Ectodermal cell (in vitro differentiated cells): Measurements from ENCODE around the gene SOCS7.
"Not testable (repeated sequence)": the region's sequence is repeated elsewhere in the genome, so short reads cannot be mapped to it uniquely, and the experiment has no call there.

ENCODE experiments used
- H3K27ac ChIP-seq: 2 replicates; pipeline ENCODE4 v1.7.0; 2013; ENCODE audit warnings: mild to moderate bottlenecking, low read depth, low read length; ENCODE audit not compliant: insufficient read depth, poor library complexity, severe bottlenecking
- H3K27me3 ChIP-seq: 2 replicates; pipeline ENCODE4 v1.7.0; 2013; ENCODE audit warnings: mild to moderate bottlenecking, low read length; ENCODE audit not compliant: insufficient read depth, control insufficient read depth, poor library complexity, severe bottlenecking
- H3K36me3 ChIP-seq: one replicate; pipeline ENCODE4 v1.7.0; 2013; ENCODE audit warnings: low read length; ENCODE audit not compliant: control insufficient read depth, insufficient read depth
- H3K4me1 ChIP-seq: one replicate; pipeline ENCODE4 v1.7.0; 2013; ENCODE audit warnings: low read length; ENCODE audit not compliant: control insufficient read depth, insufficient read depth
- H3K4me3 ChIP-seq: 2 replicates; pipeline ENCODE4 v1.7.0; 2013; ENCODE audit warnings: low read depth, low read length, control low read depth; ENCODE audit not compliant: insufficient read depth
- H3K9me3 ChIP-seq: 2 replicates; pipeline ENCODE4 v1.7.0; 2013; ENCODE audit warnings: mild to moderate bottlenecking, low read length, moderate library complexity; ENCODE audit not compliant: control insufficient read depth
- WGBS, 2 experiments: methylation state at CpG; one replicate each; pipeline ENCODE4 v1.1.7; 2013; ENCODE audit warnings: missing lambda C conversion rate in 2 of 2; 5-methylcytosine and 5-hydroxymethylcytosine counted together

The SOCS7 gene

GRCh38 chr17:38428643-38429371 is 77.2 kb downstream of the SOCS7 start:
- 0 to 1% methylated on average over 56 of the region's 56 CpGs for WGBS, 2 experiments
- peaks cover 20% of the 10 kb centered on the region for H3K4me1 ChIP-seq
- H3K36me3 ChIP-seq = no peaks in the 10 kb centered on the region
- peak overlapping the region; percentile 62 for H3K4me3 ChIP-seq
- no peaks in the 10 kb centered on the region for H3K9me3 ChIP-seq
- no peak overlapping the region for H3K27ac ChIP-seq
- peaks cover 3% of the 10 kb centered on the region for H3K27me3 ChIP-seq

- Histone ChIP-seq H3K27me3 (peaks cover 3% of the 10 kb centered on the region), H3K4me3 (peak overlapping the region; percentile 62), H3K27ac (no peak overlapping the region)
These were observed 77.9 kb downstream of the SOCS7 start for GRCh38 chr17:38429476-38430100.

GRCh38 chr17:38430316-38430715 is 78.7 kb downstream of the SOCS7 start:
- no peaks in the 10 kb centered on the region for H3K9me3 ChIP-seq
- H3K27me3 ChIP-seq = peaks cover 3% of the 10 kb centered on the region
- WGBS, 2 experiments = 58 to 61% methylated on average over 3 of the region's 3 CpGs
- H3K4me1 ChIP-seq = peaks cover 20% of the 10 kb centered on the region
- H3K4me3 ChIP-seq = no peak overlapping the region
- no peak overlapping the region for H3K27ac ChIP-seq
- H3K36me3 ChIP-seq = no peaks in the 10 kb centered on the region

More at GRCh38 chr17:38429476-38430100, 77.9 kb downstream of the SOCS7 start:
- H3K9me3 ChIP-seq = no peaks in the 10 kb centered on the region
- H3K36me3 ChIP-seq = no peaks in the 10 kb centered on the region
- peaks cover 20% of the 10 kb centered on the region for H3K4me1 ChIP-seq
- whole genome bisulfite sequencing, 2 experiments = 64 to 68% methylated on average over 9 of the region's 9 CpGs

GRCh38 chr17:38430822-38431221 is 79.2 kb downstream of the SOCS7 start:
- Histone ChIP-seq H3K4me3 (no peak overlapping the region), H3K27ac (no peak overlapping the region), H3K9me3 (no peaks in the 10 kb centered on the region), H3K36me3 (no peaks in the 10 kb centered on the region), H3K4me1 (peaks cover 15% of the 10 kb centered on the region), H3K27me3 (peaks cover 3% of the 10 kb centered on the region)
- WGBS, 2 experiments = 93 to 94% methylated on average over 2 of the region's 2 CpGs

- H3K27me3 ChIP-seq = peaks cover 3% of the 10 kb centered on the region
- H3K4me1 ChIP-seq = peaks cover 13% of the 10 kb centered on the region
- no peaks in the 10 kb centered on the region for H3K36me3 ChIP-seq
- 93 to 94% methylated on average over 10 of the region's 10 CpGs for WGBS, 2 experiments
- H3K27ac ChIP-seq = no peak overlapping the region
- H3K9me3 ChIP-seq = no peaks in the 10 kb centered on the region
- no peak overlapping the region for H3K4me3 ChIP-seq
These were observed 79.9 kb downstream of the SOCS7 start for GRCh38 chr17:38431346-38432145.

GRCh38 chr17:38434178-38434665 is 82.6 kb downstream of the SOCS7 start:
- 78 to 82% methylated on average over 21 of the region's 21 CpGs for WGBS, 2 experiments
- Histone ChIP-seq H3K4me1 (peaks cover 3% of the 10 kb centered on the region), H3K27me3 (peaks cover under 1% of the 10 kb centered on the region), H3K27ac (no peak overlapping the region), H3K4me3 (no peak overlapping the region), H3K36me3 (no peaks in the 10 kb centered on the region), H3K9me3 (no peaks in the 10 kb centered on the region)

- H3K36me3 ChIP-seq = no peaks in the 10 kb centered on the region
- H3K4me3 ChIP-seq = no peak overlapping the region
- no peaks in the 10 kb centered on the region for H3K27me3 ChIP-seq
- no peaks in the 10 kb centered on the region for H3K9me3 ChIP-seq
- 81 to 82% methylated on average over 9 of the region's 9 CpGs for WGBS, 2 experiments
- peaks cover 4% of the 10 kb centered on the region for H3K4me1 ChIP-seq
- H3K27ac ChIP-seq = no peak overlapping the region
These were observed 84.2 kb downstream of the SOCS7 start for GRCh38 chr17:38435795-38436194.

GRCh38 chr17:38436386-38436785 is 84.7 kb downstream of the SOCS7 start:
- Histone ChIP-seq H3K27ac (no peak overlapping the region), H3K4me1 (peaks cover 10% of the 10 kb centered on the region), H3K4me3 (no peak overlapping the region), H3K9me3 (no peaks in the 10 kb centered on the region), H3K36me3 (no peaks in the 10 kb centered on the region), H3K27me3 (no peaks in the 10 kb centered on the region)
- WGBS, 2 experiments = 84 to 86% methylated on average over 11 of the region's 11 CpGs

- H3K4me1 ChIP-seq = peaks cover 11% of the 10 kb centered on the region
- H3K9me3 ChIP-seq, H3K27me3 ChIP-seq, H3K4me3 ChIP-seq, H3K36me3 ChIP-seq, H3K27ac ChIP-seq: not testable (repeated sequence)
- WGBS, 2 experiments = 85 to 100% methylated on average over 1 of the region's 1 CpG
These were observed 85.7 kb downstream of the SOCS7 start for GRCh38 chr17:38437313-38437712.

GRCh38 chr17:38439436-38439835 is 87.8 kb downstream of the SOCS7 start:
- Histone ChIP-seq H3K4me1 (peaks cover 16% of the 10 kb centered on the region), H3K27me3 (no peaks in the 10 kb centered on the region)
- 90 to 97% methylated on average over 5 of the region's 5 CpGs for WGBS, 2 experiments

More at GRCh38 chr17:38439436-38439835, 87.8 kb downstream of the SOCS7 start:
- Histone ChIP-seq H3K9me3 (no peaks in the 10 kb centered on the region), H3K36me3 (no peaks in the 10 kb centered on the region), H3K4me3 (no peak overlapping the region), H3K27ac (no peak overlapping the region)
